ENCODE measurements around the gene TMEM225B.

The TMEM225B gene

GRCh38 chr7:99639267-99639666 lies 41.2 kb downstream of the TMEM225B start (continued):
- TF ChIP-seq SNAI2 (CRISPR knock-in tag; IDR thresholded peaks at IDR 0.05) (no peak), TCF4 (CRISPR knock-in tag; IDR thresholded peaks at IDR 0.05; ENCODE audit: borderline replicate concordance) (no peak)

- TF ChIP-seq TCF4 (CRISPR knock-in tag; IDR thresholded peaks at IDR 0.05; ENCODE audit: borderline replicate concordance): no peak
- TF ChIP-seq TOX (CRISPR knock-in tag; IDR thresholded peaks at IDR 0.05; ENCODE audit: borderline replicate concordance): no peak
- no peak for TF ChIP-seq OSR1 (CRISPR knock-in tag; IDR thresholded peaks at IDR 0.05)
- no peak for TF ChIP-seq SNAI2 (CRISPR knock-in tag; IDR thresholded peaks at IDR 0.05)
- TF ChIP-seq ISL1 (CRISPR knock-in tag; IDR thresholded peaks at IDR 0.05): no peak
- TF ChIP-seq PPARA (CRISPR knock-in tag; IDR thresholded peaks at IDR 0.05; ENCODE audit: borderline replicate concordance): no peak
- no peak for TF ChIP-seq GLIS3 (CRISPR knock-in tag; IDR thresholded peaks at IDR 0.05)
- no peak for TF ChIP-seq RARB (CRISPR knock-in tag; IDR thresholded peaks at IDR 0.05)
- no peak for TF ChIP-seq CSDC2 (CRISPR knock-in tag; IDR thresholded peaks at IDR 0.05)
- no peak for TF ChIP-seq BACH2 (CRISPR knock-in tag; IDR thresholded peaks at IDR 0.05; ENCODE audit: borderline replicate concordance)
- TF ChIP-seq PATZ1 (CRISPR knock-in tag; IDR thresholded peaks at IDR 0.05; ENCODE audit: borderline replicate concordance): no peak
- ATAC-seq: no peak
Measured at GRCh38 chr7:99642027-99642426, 44.0 kb downstream of the TMEM225B start.

GRCh38 chr7:99643464-99643863 lies 45.4 kb downstream of the TMEM225B start:
- no peak for TF ChIP-seq GLIS3 (CRISPR knock-in tag; IDR thresholded peaks at IDR 0.05)
- TF ChIP-seq, protein P1, sequence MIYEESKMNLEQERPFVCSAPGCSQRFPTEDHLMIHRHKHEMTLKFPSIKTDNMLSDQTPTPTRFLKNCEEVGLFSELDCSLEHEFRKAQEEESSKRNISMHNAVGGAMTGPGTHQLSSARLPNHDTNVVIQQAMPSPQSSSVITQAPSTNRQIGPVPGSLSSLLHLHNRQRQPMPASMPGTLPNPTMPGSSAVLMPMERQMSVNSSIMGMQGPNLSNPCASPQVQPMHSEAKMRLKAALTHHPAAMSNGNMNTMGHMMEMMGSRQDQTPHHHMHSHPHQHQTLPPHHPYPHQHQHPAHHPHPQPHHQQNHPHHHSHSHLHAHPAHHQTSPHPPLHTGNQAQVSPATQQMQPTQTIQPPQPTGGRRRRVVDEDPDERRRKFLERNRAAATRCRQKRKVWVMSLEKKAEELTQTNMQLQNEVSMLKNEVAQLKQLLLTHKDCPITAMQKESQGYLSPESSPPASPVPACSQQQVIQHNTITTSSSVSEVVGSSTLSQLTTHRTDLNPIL (CRISPR knock-in tag; IDR thresholded peaks at IDR 0.05; ENCODE audit: low read depth): no peak
- TF ChIP-seq TCF4 (CRISPR knock-in tag; IDR thresholded peaks at IDR 0.05; ENCODE audit: borderline replicate concordance): no peak
- no peak for TF ChIP-seq TOX (CRISPR knock-in tag; IDR thresholded peaks at IDR 0.05; ENCODE audit: borderline replicate concordance)
- TF ChIP-seq BACH2 (CRISPR knock-in tag; IDR thresholded peaks at IDR 0.05; ENCODE audit: borderline replicate concordance): no peak
- no peak for TF ChIP-seq ZNF8 (CRISPR knock-in tag; IDR thresholded peaks at IDR 0.05)
- TF ChIP-seq ZFP3 (CRISPR knock-in tag; IDR thresholded peaks at IDR 0.05): no peak
- TF ChIP-seq CSDC2 (CRISPR knock-in tag; IDR thresholded peaks at IDR 0.05): no peak
- no peak for TF ChIP-seq ISL1 (CRISPR knock-in tag; IDR thresholded peaks at IDR 0.05)
- no peak for TF ChIP-seq ZNF70 (CRISPR knock-in tag; IDR thresholded peaks at IDR 0.05)
- TF ChIP-seq ARNTL (CRISPR knock-in tag; IDR thresholded peaks at IDR 0.05; ENCODE audit: borderline replicate concordance, low read depth): no peak
- no peak for TF ChIP-seq TSHZ2 (CRISPR knock-in tag; IDR thresholded peaks at IDR 0.05)
- no peak for TF ChIP-seq RARB (CRISPR knock-in tag; IDR thresholded peaks at IDR 0.05)
- no peak for TF ChIP-seq ESRRG (CRISPR knock-in tag; IDR thresholded peaks at IDR 0.05)
- TF ChIP-seq ZC3H10 (CRISPR knock-in tag; IDR thresholded peaks at IDR 0.05): no peak
- no peak for TF ChIP-seq CSRNP3 (CRISPR knock-in tag; IDR thresholded peaks at IDR 0.05)
- TF ChIP-seq ZFP30 (CRISPR knock-in tag; IDR thresholded peaks at IDR 0.05): no peak
- TF ChIP-seq, protein P2, sequence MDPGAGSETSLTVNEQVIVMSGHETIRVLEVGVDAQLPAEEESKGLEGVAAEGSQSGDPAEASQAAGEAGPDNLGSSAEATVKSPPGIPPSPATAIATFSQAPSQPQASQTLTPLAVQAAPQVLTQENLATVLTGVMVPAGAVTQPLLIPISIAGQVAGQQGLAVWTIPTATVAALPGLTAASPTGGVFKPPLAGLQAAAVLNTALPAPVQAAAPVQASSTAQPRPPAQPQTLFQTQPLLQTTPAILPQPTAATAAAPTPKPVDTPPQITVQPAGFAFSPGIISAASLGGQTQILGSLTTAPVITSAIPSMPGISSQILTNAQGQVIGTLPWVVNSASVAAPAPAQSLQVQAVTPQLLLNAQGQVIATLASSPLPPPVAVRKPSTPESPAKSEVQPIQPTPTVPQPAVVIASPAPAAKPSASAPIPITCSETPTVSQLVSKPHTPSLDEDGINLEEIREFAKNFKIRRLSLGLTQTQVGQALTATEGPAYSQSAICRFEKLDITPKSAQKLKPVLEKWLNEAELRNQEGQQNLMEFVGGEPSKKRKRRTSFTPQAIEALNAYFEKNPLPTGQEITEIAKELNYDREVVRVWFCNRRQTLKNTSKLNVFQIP (CRISPR knock-in tag; IDR thresholded peaks at IDR 0.05; ENCODE audit: borderline replicate concordance, low read depth): no peak
- no peak for ATAC-seq
